ENCODE data around the gene ARHGAP9.
"Not testable (repeated sequence)": the region's sequence is repeated elsewhere in the genome, so short reads cannot be mapped to it uniquely, and the experiment has no call there.

DNA sequence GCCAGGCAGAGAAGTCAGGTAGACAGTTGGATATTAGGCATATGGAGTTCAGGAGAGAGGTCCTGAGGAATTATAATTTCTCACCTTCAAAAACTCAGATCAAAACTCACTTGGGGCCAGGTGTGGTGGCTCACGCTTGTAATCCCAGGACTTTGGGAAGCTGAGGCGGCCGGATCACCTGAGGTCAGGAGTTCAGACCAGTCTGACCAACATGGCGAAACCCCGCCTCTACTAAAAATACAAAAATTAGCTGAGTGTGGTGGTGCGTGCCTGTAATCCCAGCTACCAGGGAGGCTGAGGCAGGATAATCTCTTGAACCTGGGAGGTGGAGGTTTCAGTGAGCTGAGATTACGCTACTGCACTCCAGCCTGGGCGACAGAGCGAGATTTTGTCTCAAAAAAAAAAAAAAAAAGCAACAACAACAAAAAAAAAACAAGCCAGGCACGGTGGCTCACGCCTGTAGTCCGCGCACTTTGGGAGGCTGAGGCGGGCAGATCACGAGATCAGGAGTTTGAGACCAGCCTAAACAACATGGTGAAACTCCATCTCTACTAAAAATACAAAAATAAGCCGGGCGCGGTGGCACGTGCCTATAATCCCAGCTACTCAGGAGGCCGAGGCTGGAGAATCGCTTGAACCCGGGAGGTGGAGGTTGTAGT lies 22.8 kb upstream of the ARHGAP9 start:
- TF ChIP-seq, protein P1, sequence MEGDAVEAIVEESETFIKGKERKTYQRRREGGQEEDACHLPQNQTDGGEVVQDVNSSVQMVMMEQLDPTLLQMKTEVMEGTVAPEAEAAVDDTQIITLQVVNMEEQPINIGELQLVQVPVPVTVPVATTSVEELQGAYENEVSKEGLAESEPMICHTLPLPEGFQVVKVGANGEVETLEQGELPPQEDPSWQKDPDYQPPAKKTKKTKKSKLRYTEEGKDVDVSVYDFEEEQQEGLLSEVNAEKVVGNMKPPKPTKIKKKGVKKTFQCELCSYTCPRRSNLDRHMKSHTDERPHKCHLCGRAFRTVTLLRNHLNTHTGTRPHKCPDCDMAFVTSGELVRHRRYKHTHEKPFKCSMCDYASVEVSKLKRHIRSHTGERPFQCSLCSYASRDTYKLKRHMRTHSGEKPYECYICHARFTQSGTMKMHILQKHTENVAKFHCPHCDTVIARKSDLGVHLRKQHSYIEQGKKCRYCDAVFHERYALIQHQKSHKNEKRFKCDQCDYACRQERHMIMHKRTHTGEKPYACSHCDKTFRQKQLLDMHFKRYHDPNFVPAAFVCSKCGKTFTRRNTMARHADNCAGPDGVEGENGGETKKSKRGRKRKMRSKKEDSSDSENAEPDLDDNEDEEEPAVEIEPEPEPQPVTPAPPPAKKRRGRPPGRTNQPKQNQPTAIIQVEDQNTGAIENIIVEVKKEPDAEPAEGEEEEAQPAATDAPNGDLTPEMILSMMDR (IDR thresholded peaks at IDR 0.05; ENCODE audit: low read depth, low read length), result not testable (repeated sequence)
- TF ChIP-seq POLR2A (IDR thresholded peaks at IDR 0.05; ENCODE audit: extremely low read depth, insufficient read length); MYC (IDR thresholded peaks at IDR 0.05; ENCODE audit: low read depth, low read length): not testable (repeated sequence)
- TF ChIP-seq, protein P2, sequence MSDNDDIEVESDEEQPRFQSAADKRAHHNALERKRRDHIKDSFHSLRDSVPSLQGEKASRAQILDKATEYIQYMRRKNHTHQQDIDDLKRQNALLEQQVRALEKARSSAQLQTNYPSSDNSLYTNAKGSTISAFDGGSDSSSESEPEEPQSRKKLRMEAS (IDR thresholded peaks at IDR 0.05; ENCODE audit: low read depth, low read length), result not testable (repeated sequence)
